ENCODE data around the gene VLDLR. TPM values are rescaled to one million over a fixed set of nuclear protein-coding genes. Genes with fewer than 3 reads are reported as not detected.

VLDLR gene
- polyA plus RNA-seq, 1 donor (not counting 4 experiments of a cell fraction or from before 2014, with no cell fraction given), result 7.0 TPM

DNA sequence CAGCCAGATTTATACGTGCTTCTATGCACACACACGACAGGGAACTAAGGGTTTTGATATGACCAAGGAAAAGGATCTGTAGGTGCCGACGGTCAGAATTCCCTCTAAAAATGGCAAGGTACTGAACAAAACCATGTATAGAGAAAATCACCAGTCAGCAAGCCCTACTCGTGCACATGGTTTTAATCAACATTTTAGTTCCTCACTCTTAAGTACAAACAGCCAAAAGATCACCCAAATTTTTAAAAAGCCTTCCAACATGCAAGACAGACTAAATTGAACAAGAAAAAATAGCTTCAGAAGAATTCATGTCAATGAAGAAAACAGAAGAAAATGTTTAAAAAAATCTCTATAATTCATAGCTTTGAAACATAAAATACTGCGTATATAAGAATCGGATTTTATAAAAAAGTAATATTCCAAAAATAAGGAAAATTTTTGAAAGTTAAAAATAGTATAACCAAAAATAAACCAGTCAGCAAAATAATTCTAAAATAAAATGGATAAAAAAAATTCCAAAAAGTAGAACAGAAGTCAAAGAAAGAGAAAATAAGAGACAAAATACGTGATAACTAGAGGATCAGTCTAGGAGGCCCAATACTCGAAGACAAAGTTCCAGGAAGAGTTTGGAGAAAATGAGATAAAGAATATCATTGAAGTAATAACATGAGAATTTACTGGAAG lies 52.7 kb downstream of the VLDLR start:
- dilution Hi-C loops (cut with MboI; ENCODE audit: extremely low pct_ligation_motif_present, low sequenced_read_pairs), result no loop called here
- H3K9me1 ChIP-seq (ENCODE audit: control insufficient read depth, extremely low read depth, insufficient read depth, low read length), result no peaks in the 10 kb centered on the region
- no peaks in the 10 kb centered on the region for H3K4me1 ChIP-seq (ENCODE audit: control insufficient read depth, extremely low read depth, insufficient read depth, low read length)
- DNase-seq (ENCODE audit: low read depth, low spot score), result no peak
- FAIRE-seq, result no peak
- no peaks in the 10 kb centered on the region for H3K36me3 ChIP-seq (ENCODE audit: control insufficient read depth in 2 of 2, extremely low read depth in 1 of 2, insufficient read depth in 2 of 2, low read length in 2 of 2)
- no peak overlapping the region for H3K4me2 ChIP-seq (ENCODE audit: control insufficient read depth, extremely low read depth, insufficient read depth, low read depth, low read length)
- TF ChIP-seq, protein P1, sequence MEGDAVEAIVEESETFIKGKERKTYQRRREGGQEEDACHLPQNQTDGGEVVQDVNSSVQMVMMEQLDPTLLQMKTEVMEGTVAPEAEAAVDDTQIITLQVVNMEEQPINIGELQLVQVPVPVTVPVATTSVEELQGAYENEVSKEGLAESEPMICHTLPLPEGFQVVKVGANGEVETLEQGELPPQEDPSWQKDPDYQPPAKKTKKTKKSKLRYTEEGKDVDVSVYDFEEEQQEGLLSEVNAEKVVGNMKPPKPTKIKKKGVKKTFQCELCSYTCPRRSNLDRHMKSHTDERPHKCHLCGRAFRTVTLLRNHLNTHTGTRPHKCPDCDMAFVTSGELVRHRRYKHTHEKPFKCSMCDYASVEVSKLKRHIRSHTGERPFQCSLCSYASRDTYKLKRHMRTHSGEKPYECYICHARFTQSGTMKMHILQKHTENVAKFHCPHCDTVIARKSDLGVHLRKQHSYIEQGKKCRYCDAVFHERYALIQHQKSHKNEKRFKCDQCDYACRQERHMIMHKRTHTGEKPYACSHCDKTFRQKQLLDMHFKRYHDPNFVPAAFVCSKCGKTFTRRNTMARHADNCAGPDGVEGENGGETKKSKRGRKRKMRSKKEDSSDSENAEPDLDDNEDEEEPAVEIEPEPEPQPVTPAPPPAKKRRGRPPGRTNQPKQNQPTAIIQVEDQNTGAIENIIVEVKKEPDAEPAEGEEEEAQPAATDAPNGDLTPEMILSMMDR (optimal IDR thresholded peaks at IDR 0.05 in 1 of 3, IDR thresholded peaks at IDR 0.05 in 1 of 3, conservative IDR thresholded peaks at IDR 0.05 in 1 of 3; ENCODE audit: extremely low read depth in 1 of 3, insufficient read depth in 2 of 3, low read length in 3 of 3), result no peak
- TF ChIP-seq EZH2 (IDR thresholded peaks at IDR 0.05; ENCODE audit: low read length), result no peak
- no peaks in the 10 kb centered on the region for H3K27me3 ChIP-seq (ENCODE audit: control insufficient read depth, extremely low read depth, insufficient read depth, low read length)
- no peak overlapping the region for H3K9ac ChIP-seq (ENCODE audit: control insufficient read depth, extremely low read depth, insufficient read depth, low read length)
- no peaks in the 10 kb centered on the region for H3K9me3 ChIP-seq (ENCODE audit: control insufficient read depth, low read depth, low read length)
- H2AFZ ChIP-seq (ENCODE audit: control insufficient read depth, low read length), result no peak overlapping the region
- no peaks in the 10 kb centered on the region for H4K20me1 ChIP-seq (ENCODE audit: control insufficient read depth, extremely low read depth, insufficient read depth, low read length)
- no peak overlapping the region for H3K27ac ChIP-seq (ENCODE audit: control insufficient read depth, insufficient read depth, low read length)
- no peaks in the 10 kb centered on the region for H3K79me2 ChIP-seq (ENCODE audit: control insufficient read depth, insufficient read depth, low read length)
- no peak overlapping the region for H3K4me3 ChIP-seq (ENCODE audit: control insufficient read depth in 2 of 3, extremely low read depth in 1 of 3, insufficient read depth in 2 of 3, low read depth in 1 of 3, low read length in 3 of 3)

DNA sequence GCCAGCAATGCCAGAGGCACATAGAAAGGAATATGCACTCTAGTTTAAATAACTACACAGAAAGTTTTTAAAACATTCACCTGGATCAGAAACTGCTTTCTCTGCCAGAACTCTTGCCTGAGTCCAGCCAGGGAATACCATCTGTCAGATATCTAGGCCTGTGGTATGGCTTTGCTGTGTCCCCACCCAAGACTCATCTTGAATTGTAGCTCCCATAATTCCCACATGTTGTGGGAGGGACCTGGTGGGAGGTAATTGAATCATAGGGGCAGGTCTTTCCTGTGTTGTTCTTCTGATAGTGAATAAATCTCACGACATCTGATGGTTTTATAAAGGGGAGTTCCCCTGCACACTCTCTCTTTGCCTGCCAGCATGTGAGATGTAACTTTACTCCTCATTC lies 54.2 kb downstream of the VLDLR start:
- H2AFZ ChIP-seq (ENCODE audit: control insufficient read depth, low read length), result peak overlapping the region; percentile 19
- H3K9me3 ChIP-seq (ENCODE audit: control insufficient read depth, low read depth, low read length), result no peaks in the 10 kb centered on the region
- H3K4me2 ChIP-seq (ENCODE audit: control insufficient read depth, extremely low read depth, insufficient read depth, low read depth, low read length), result no peak overlapping the region
- no peak overlapping the region for H3K4me3 ChIP-seq (ENCODE audit: control insufficient read depth in 2 of 3, extremely low read depth in 1 of 3, insufficient read depth in 2 of 3, low read depth in 1 of 3, low read length in 3 of 3)
- H3K9ac ChIP-seq (ENCODE audit: control insufficient read depth, extremely low read depth, insufficient read depth, low read length), result no peak overlapping the region
- H3K4me1 ChIP-seq (ENCODE audit: control insufficient read depth, extremely low read depth, insufficient read depth, low read length), result no peaks in the 10 kb centered on the region
- DNase-seq (ENCODE audit: low read depth, low spot score) (no peak), FAIRE-seq (no peak)
- no peaks in the 10 kb centered on the region for H3K9me1 ChIP-seq (ENCODE audit: control insufficient read depth, extremely low read depth, insufficient read depth, low read length)
- no peaks in the 10 kb centered on the region for H3K36me3 ChIP-seq (ENCODE audit: control insufficient read depth in 2 of 2, extremely low read depth in 1 of 2, insufficient read depth in 2 of 2, low read length in 2 of 2)
- no peaks in the 10 kb centered on the region for H3K79me2 ChIP-seq (ENCODE audit: control insufficient read depth, insufficient read depth, low read length)
- dilution Hi-C loops (cut with MboI; ENCODE audit: extremely low pct_ligation_motif_present, low sequenced_read_pairs), result no loop called here
- TF ChIP-seq, protein P1 (optimal IDR thresholded peaks at IDR 0.05 in 1 of 3, IDR thresholded peaks at IDR 0.05 in 1 of 3, conservative IDR thresholded peaks at IDR 0.05 in 1 of 3; ENCODE audit: extremely low read depth in 1 of 3, insufficient read depth in 2 of 3, low read length in 3 of 3), result no peak
- TF ChIP-seq EZH2 (IDR thresholded peaks at IDR 0.05; ENCODE audit: low read length), result no peak
- H3K27ac ChIP-seq (ENCODE audit: control insufficient read depth, insufficient read depth, low read length), result no peak overlapping the region
- no peaks in the 10 kb centered on the region for H4K20me1 ChIP-seq (ENCODE audit: control insufficient read depth, extremely low read depth, insufficient read depth, low read length)
- H3K27me3 ChIP-seq (ENCODE audit: control insufficient read depth, extremely low read depth, insufficient read depth, low read length), result no peaks in the 10 kb centered on the region

All from keratinocyte (primary cell).